ENCODE results near the gene GALNT10. TPM values are rescaled to one million over a fixed set of nuclear protein-coding genes. Genes with fewer than 3 reads are reported as not detected.

The GALNT10 gene
- total and polyA plus RNA-seq, 3 donors from 2014 or later: 15.7 to 19.3 (median 17.2) TPM

DNA sequence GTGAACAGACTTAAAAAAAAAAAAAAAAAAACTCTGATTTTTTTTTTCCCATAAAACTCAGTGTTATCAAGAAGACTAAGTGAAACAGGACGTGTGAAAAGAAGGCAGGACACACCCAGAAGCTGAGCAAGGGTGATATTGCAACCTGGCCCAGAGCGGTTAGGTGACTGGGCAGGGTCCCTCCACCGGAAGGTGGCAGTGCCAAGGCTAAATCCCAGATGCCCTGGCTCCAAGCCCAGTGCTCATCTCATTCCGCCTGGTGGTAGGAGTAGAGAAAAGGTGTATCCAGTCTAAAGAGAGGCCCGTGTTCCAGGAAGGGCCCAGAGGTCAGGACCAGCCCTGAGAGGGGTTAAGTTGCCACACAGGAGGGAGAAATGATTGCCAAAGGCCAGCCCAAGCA, 203.8 kb downstream of the GALNT10 start:
- no peaks in the 10 kb centered on the region for H3K9me3 ChIP-seq
- H3K36me3 ChIP-seq (ENCODE audit: low read depth, missing control alignments): no peaks in the 10 kb centered on the region
- H3K4me1 ChIP-seq: peaks cover 4% of the 10 kb centered on the region
- no peak overlapping the region for H3K27ac ChIP-seq
- no peak overlapping the region for H3K4me3 ChIP-seq
- TF ChIP-seq, protein P1, sequence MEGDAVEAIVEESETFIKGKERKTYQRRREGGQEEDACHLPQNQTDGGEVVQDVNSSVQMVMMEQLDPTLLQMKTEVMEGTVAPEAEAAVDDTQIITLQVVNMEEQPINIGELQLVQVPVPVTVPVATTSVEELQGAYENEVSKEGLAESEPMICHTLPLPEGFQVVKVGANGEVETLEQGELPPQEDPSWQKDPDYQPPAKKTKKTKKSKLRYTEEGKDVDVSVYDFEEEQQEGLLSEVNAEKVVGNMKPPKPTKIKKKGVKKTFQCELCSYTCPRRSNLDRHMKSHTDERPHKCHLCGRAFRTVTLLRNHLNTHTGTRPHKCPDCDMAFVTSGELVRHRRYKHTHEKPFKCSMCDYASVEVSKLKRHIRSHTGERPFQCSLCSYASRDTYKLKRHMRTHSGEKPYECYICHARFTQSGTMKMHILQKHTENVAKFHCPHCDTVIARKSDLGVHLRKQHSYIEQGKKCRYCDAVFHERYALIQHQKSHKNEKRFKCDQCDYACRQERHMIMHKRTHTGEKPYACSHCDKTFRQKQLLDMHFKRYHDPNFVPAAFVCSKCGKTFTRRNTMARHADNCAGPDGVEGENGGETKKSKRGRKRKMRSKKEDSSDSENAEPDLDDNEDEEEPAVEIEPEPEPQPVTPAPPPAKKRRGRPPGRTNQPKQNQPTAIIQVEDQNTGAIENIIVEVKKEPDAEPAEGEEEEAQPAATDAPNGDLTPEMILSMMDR (IDR thresholded peaks at IDR 0.05): no peak
- no peak for TF ChIP-seq POLR2A (IDR thresholded peaks at IDR 0.05)
- no peak for DNase-seq
- 60 to 62% methylated on average over 5 of the region's 5 CpGs for WGBS, 2 donors
- no peaks in the 10 kb centered on the region for H3K27me3 ChIP-seq
- intact Hi-C loops (cut with DNase I; ENCODE audit: low total_unique reads): no loop called here

DNA sequence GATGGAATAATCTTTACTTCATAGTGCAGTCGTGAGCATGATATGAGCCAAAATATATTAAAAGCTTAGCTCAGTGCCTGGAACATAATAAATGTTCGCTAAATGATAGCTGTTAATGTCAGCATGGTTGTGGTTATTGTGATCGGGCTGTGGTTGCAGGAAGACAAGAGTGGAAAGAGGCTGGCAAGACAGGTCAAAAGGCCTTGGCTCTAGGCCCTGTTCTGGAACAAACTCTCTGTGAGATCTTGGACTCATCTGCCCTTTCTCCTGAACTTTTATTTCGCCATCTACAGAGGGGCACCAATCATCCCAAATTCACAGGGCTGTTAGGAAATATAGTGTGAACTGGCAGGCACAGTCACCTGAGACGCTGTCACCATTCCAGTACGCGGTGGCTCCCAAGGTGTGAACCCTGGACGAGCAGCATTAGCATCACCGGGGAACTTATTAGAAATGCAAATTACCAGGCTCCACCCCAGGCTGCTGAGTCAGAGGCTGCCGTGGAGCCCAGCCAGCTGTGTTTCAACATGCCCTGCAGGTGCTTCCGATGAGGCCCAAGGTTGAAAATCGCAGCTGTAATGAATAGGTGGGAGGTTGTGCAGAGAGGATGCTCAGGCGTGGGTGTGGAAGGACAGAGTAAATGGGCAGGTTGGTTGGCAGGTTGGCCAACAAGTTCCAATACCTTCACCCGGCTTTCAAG, 205.0 kb downstream of the GALNT10 start:
- no peaks in the 10 kb centered on the region for H3K9me3 ChIP-seq
- no peak overlapping the region for H3K27ac ChIP-seq
- 76 to 88% methylated on average over 14 of the region's 14 CpGs for WGBS, 2 donors
- DNase-seq: no peak
- H3K4me3 ChIP-seq: no peak overlapping the region
- no peaks in the 10 kb centered on the region for H3K36me3 ChIP-seq (ENCODE audit: low read depth, missing control alignments)
- peaks cover 4% of the 10 kb centered on the region for H3K4me1 ChIP-seq
- intact Hi-C loops (cut with DNase I; ENCODE audit: low total_unique reads): no loop called here
- no peaks in the 10 kb centered on the region for H3K27me3 ChIP-seq
- TF ChIP-seq POLR2A (IDR thresholded peaks at IDR 0.05): no peak
- TF ChIP-seq, protein P1 (IDR thresholded peaks at IDR 0.05): no peak

DNA sequence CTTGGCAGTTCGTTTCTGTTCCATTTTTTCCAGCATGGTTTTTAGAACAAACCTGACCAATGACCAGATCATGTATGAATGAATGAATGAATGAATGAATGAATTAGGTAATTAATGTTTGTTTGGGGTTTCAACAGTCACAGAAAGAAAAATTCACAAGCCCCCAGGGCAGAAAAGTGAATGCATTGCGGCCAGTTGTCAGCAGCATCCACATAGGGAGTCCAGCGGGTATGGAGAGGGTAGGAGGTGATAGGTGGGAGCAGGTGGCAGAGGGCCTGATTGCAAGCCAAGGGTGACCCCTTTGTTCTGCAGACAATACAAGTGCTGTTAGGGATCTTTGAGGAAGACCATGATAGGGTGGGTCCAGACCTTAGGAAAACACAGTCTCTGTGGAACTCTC, 205.6 kb downstream of the GALNT10 start:
- H3K4me1 ChIP-seq: peaks cover 4% of the 10 kb centered on the region
- intact Hi-C loops (cut with DNase I; ENCODE audit: low total_unique reads): no loop called here
- 74 to 100% methylated on average over 3 of the region's 3 CpGs for WGBS, 2 donors
- DNase-seq: no peak
- H3K4me3 ChIP-seq: no peak overlapping the region
- no peak for TF ChIP-seq POLR2A (IDR thresholded peaks at IDR 0.05)
- TF ChIP-seq, protein P1 (IDR thresholded peaks at IDR 0.05): no peak
- H3K36me3 ChIP-seq (ENCODE audit: low read depth, missing control alignments): no peaks in the 10 kb centered on the region
- H3K27me3 ChIP-seq: no peaks in the 10 kb centered on the region
- H3K27ac ChIP-seq: no peak overlapping the region
- H3K9me3 ChIP-seq: no peaks in the 10 kb centered on the region

DNA sequence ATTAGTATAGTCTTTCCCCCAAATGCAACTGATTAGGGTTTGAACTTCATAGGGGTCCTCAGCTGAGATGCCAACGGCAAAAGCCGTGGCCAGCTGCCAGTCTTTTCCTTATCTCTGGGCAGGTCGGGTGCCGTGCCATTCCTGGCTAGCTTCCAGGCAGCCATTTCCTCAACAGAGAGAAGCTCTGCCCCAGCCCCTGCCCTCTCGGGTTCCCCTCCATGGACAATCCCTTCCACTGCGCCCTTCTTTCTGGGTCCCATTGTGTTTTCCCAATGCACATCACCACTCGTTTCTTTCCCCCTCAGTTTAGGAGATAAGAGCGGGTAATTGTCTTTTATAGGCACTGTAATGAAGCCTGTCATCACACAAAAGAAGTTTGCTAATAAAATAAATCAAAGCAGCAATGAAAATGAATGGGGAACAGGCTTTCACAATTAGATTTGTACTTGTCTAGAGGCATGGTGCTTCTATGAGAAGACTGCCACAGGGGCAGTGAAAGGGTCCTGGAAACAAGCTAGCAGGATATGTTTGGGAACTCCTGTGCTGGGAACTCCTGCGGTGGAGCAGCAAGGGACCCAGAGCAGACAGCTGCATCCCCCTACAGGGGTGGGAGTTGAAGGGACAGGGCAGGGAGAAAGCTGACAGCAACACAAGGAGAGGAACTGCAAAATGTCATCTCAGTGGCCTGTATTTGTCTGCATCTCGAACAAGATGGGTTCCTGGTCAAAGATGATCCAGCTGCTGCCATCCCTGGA, 207.3 kb downstream of the GALNT10 start:
- Histone ChIP-seq H3K9me3 (no peaks in the 10 kb centered on the region), H3K27ac (no peak overlapping the region), H3K4me1 (peaks cover 4% of the 10 kb centered on the region), H3K4me3 (no peak overlapping the region), H3K36me3 (ENCODE audit: low read depth, missing control alignments) (no peaks in the 10 kb centered on the region), H3K27me3 (no peaks in the 10 kb centered on the region)
- no peak for DNase-seq
- 67 to 73% methylated on average over 10 of the region's 10 CpGs for WGBS, 2 donors
- intact Hi-C loops (cut with DNase I; ENCODE audit: low total_unique reads): no loop called here
- TF ChIP-seq POLR2A (IDR thresholded peaks at IDR 0.05): no peak
- TF ChIP-seq, protein P1 (IDR thresholded peaks at IDR 0.05): no peak
